Smooth muscle cell (in vitro differentiated cells): ENCODE measurements around the gene ATM. TPM values are rescaled to one million over a fixed set of nuclear protein-coding genes. Genes with fewer than 3 reads are reported as not detected.
"Not testable (repeated sequence)": the region's sequence is repeated elsewhere in the genome, so short reads cannot be mapped to it uniquely, and the experiment has no call there.

Source experiments
- DNase-seq: peaks from one replicate; lab custom pipeline; 2025; ENCODE audit not compliant: unreplicated experiment; lab: John Stamatoyannopoulos, UW
- H2AFZ ChIP-seq: fragments of 200-600 bp; sonication (generic); 2 replicates; pipeline ENCODE4 v1.6.0; 2016; ENCODE audit warnings: antibody characterized with exemption, low read depth, mild to moderate bottlenecking
- H3F3A ChIP-seq: fragments of 200-600 bp; sonication (generic); 2 replicates; pipeline ENCODE4 v1.6.0; 2017; ENCODE audit warnings: antibody characterized with exemption, low read depth
- H3K27ac ChIP-seq: fragments of 200-600 bp; sonication (generic); 2 replicates; pipeline ENCODE4 v1.5.1; 2016; ENCODE audit warnings: low read depth, mild to moderate bottlenecking
- H3K27me3 ChIP-seq: fragments of 200-600 bp; sonication (generic); 2 replicates; pipeline ENCODE4 v1.6.1; 2016; ENCODE audit warnings: low read depth, mild to moderate bottlenecking
- H3K36me3 ChIP-seq: fragments of 200-600 bp; sonication (generic); 2 replicates; pipeline ENCODE4 v1.5.1; 2016; ENCODE audit warnings: low read depth
- H3K4me1 ChIP-seq: fragments of 200-600 bp; sonication (generic); 2 replicates; pipeline ENCODE4 v1.5.1; 2016; ENCODE audit warnings: low read depth
- H3K4me2 ChIP-seq: fragments of 200-600 bp; sonication (generic); 2 replicates; pipeline ENCODE4 v1.6.0; 2016; ENCODE audit warnings: mild to moderate bottlenecking
- H3K4me3 ChIP-seq: fragments of 200-600 bp; sonication (generic); 2 replicates; pipeline ENCODE4 v1.5.1; 2016; ENCODE audit warnings: mild to moderate bottlenecking
- H3K79me2 ChIP-seq: fragments of 200-600 bp; sonication (generic); 2 replicates; pipeline ENCODE4 v1.6.0; 2016; ENCODE audit warnings: low read depth, mild to moderate bottlenecking
- H3K9ac ChIP-seq: fragments of 200-600 bp; sonication (generic); 2 replicates; pipeline ENCODE4 v1.6.0; 2016; ENCODE audit warnings: low read depth
- H3K9me3 ChIP-seq: fragments of 200-600 bp; sonication (generic); replicated peaks from 2 replicates; pipeline ENCODE4 v1.5.1; 2016; ENCODE audit warnings: low read depth
- H4K20me1 ChIP-seq: fragments of 200-600 bp; sonication (generic); 2 replicates; pipeline ENCODE4 v1.6.0; 2016; ENCODE audit warnings: low read depth
- WGBS: methylation state at CpG from one replicate; pipeline ENCODE4 v1.1.7; 2016; ENCODE audit warnings: low lambda C conversion rate; 5-methylcytosine and 5-hydroxymethylcytosine counted together
- polyA plus RNA-seq: library from polyadenylated mRNA; unstranded; fragments of >200 nt; fragmentation: Nextera tagmentation; extraction: Ambion mirVana; gene quantifications from 2 replicates; pipeline ENCODE4 v1.2.1, GENCODE V29; 2016
- total RNA-seq: library from RNA; depleted of rRNA; stranded (reverse); fragments of >200 nt; gene quantifications from 2 replicates; pipeline ENCODE4 v1.2.3, GENCODE V29; 2014
- TF ChIP-seq, protein P1 (sequence below): fragments of 200-600 bp; sonication (generic); IDR thresholded peaks from 2 replicates; pipeline ENCODE4 v1.5.1; 2017; ENCODE audit warnings: borderline replicate concordance, mild to moderate bottlenecking, antibody characterized with exemption; ENCODE audit not compliant: insufficient read depth, poor library complexity, severe bottlenecking

ATM gene
- total and polyA plus RNA-seq, 2 experiments from 2014 or later, result 7.6 to 64.6 TPM

GRCh38 chr11:108392353-108392752 lies 169.5 kb downstream of the ATM start:
- no peaks in the 10 kb centered on the region for H4K20me1 ChIP-seq
- no peaks in the 10 kb centered on the region for H3K9me3 ChIP-seq
- H3K36me3 ChIP-seq, result no peaks in the 10 kb centered on the region
- H3K9ac ChIP-seq, result no peak overlapping the region
- no peak overlapping the region for H2AFZ ChIP-seq
- no peaks in the 10 kb centered on the region for H3K79me2 ChIP-seq
- DNase-seq, result no peak
- H3K27ac ChIP-seq, result no peak overlapping the region
- no peak overlapping the region for H3K4me3 ChIP-seq
- no peak overlapping the region for H3K4me2 ChIP-seq
- TF ChIP-seq, protein P1, sequence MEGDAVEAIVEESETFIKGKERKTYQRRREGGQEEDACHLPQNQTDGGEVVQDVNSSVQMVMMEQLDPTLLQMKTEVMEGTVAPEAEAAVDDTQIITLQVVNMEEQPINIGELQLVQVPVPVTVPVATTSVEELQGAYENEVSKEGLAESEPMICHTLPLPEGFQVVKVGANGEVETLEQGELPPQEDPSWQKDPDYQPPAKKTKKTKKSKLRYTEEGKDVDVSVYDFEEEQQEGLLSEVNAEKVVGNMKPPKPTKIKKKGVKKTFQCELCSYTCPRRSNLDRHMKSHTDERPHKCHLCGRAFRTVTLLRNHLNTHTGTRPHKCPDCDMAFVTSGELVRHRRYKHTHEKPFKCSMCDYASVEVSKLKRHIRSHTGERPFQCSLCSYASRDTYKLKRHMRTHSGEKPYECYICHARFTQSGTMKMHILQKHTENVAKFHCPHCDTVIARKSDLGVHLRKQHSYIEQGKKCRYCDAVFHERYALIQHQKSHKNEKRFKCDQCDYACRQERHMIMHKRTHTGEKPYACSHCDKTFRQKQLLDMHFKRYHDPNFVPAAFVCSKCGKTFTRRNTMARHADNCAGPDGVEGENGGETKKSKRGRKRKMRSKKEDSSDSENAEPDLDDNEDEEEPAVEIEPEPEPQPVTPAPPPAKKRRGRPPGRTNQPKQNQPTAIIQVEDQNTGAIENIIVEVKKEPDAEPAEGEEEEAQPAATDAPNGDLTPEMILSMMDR, result no peak
- H3F3A ChIP-seq, result no peaks in the 10 kb centered on the region
- 92% methylated on average over 1 of the region's 1 CpG for WGBS
- no peaks in the 10 kb centered on the region for H3K27me3 ChIP-seq
- no peaks in the 10 kb centered on the region for H3K4me1 ChIP-seq

- no peaks in the 10 kb centered on the region for H3K9me3 ChIP-seq
- H3K36me3 ChIP-seq, result no peaks in the 10 kb centered on the region
- no peak overlapping the region for H2AFZ ChIP-seq
- H4K20me1 ChIP-seq, result no peaks in the 10 kb centered on the region
- H3K4me3 ChIP-seq, result no peak overlapping the region
- H3K4me1 ChIP-seq, result no peaks in the 10 kb centered on the region
- H3K79me2 ChIP-seq, result no peaks in the 10 kb centered on the region
- 68% methylated on average over 1 of the region's 1 CpG for WGBS
- H3K27me3 ChIP-seq, result no peaks in the 10 kb centered on the region
- DNase-seq, result no peak
- TF ChIP-seq, protein P1, result no peak
- H3K27ac ChIP-seq, result no peak overlapping the region
- H3K4me2 ChIP-seq, result no peak overlapping the region
- H3K9ac ChIP-seq, result no peak overlapping the region
- no peaks in the 10 kb centered on the region for H3F3A ChIP-seq
Measured at GRCh38 chr11:108393046-108393445, 170.2 kb downstream of the ATM start.

DNA sequence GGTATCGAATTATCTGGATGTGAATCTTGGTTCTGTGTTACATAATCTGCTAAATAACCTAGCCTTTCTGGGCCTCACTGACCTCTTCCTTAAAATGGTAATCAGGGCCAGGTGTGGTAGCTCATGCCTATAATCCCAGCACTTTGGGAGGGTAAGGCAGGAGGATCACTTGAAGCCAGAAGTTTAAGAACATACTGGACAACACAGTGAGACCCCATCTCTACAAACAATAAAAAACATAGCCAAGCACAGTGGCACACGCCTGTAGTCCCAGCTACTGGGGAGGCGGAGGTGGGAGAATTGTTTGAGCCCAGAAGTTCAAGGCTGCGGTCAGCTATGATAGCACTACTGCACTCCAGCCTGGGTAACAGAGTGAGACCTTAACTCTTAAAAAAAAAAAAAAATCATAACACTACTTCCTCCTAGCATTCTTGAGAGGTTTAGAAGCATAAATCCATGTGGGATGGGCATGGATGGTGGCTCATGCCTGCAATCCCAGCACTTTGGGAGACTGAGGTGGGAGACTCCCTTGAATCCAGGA lies 171.9 kb downstream of the ATM start:
- TF ChIP-seq, protein P1, result no peak
- no peaks in the 10 kb centered on the region for H3K79me2 ChIP-seq
- 98% methylated on average over 4 of the region's 4 CpGs for WGBS
- no peak overlapping the region for H3K9ac ChIP-seq
- no peaks in the 10 kb centered on the region for H4K20me1 ChIP-seq
- no peak overlapping the region for H2AFZ ChIP-seq
- no peaks in the 10 kb centered on the region for H3K9me3 ChIP-seq
- H3K27ac ChIP-seq, result no peak overlapping the region
- no peaks in the 10 kb centered on the region for H3K27me3 ChIP-seq
- H3K4me3 ChIP-seq, result no peak overlapping the region
- no peaks in the 10 kb centered on the region for H3K4me1 ChIP-seq
- DNase-seq, result no peak
- no peak overlapping the region for H3K4me2 ChIP-seq
- H3K36me3 ChIP-seq, result no peaks in the 10 kb centered on the region
- no peaks in the 10 kb centered on the region for H3F3A ChIP-seq

DNA sequence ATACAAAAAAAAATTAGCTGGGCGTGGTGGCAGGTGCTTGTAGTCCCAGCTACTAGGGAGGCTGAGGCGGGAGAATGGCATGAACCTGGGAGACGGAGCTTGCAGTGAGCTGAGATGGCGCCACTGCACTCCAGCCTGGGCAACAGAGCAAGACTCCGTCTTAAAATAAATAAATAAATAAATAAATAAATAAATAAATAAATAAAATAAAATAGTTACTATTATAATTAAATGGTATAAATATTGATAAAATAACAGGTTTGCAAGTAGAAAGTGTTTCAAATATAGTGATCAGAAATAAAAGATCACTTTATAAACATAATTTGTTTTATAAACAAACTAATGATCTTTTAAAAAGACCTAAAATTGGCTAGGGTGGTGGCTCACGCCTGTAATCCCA lies 173.8 kb downstream of the ATM start:
- WGBS, result 96% methylated on average over 6 of the region's 6 CpGs
- not testable (repeated sequence) for H3K4me3 ChIP-seq, H3K9ac ChIP-seq, H3K27me3 ChIP-seq, H2AFZ ChIP-seq, DNase-seq, H3K9me3 ChIP-seq, H3K27ac ChIP-seq, H4K20me1 ChIP-seq, H3F3A ChIP-seq, H3K4me1 ChIP-seq, H3K79me2 ChIP-seq, H3K36me3 ChIP-seq, H3K4me2 ChIP-seq
